ENCODE data around the gene AUNIP.

GRCh38 chr1:25809929-25810328 is 49.3 kb downstream of the AUNIP start:
- TF ChIP-seq CTCF (conservative IDR thresholded peaks at IDR 0.05 in 1 of 2, IDR thresholded peaks at IDR 0.05 in 1 of 2; ENCODE audit: extremely low read depth in 1 of 2, insufficient read depth in 1 of 2, low read depth in 1 of 2, low read length in 2 of 2) (no peak), EZH2 (IDR thresholded peaks at IDR 0.05; ENCODE audit: borderline replicate concordance, low read length) (no peak)
